EL (cell line): ENCODE measurements around the gene ARHGDIG.
"Not testable (repeated sequence)": the region's sequence is repeated elsewhere in the genome, so short reads cannot be mapped to it uniquely, and the experiment has no call there.

Experiments used
- DNase-seq: peaks from one replicate; pipeline ENCODE4 v3.0.0-alpha.2; 2016

Gene ARHGDIG

GRCh38 chr16:280552-280951 is at the start of gene ARHGDIG:
TSS of gene ARHGDIG (plus strand) at chr16:280591. CDS start at chr16:280681, 90 bp downstream.
- DNase-seq = no peak

GRCh38 chr16:230949-231348 is 49.4 kb upstream of the ARHGDIG start:
- no peak for DNase-seq

DNA sequence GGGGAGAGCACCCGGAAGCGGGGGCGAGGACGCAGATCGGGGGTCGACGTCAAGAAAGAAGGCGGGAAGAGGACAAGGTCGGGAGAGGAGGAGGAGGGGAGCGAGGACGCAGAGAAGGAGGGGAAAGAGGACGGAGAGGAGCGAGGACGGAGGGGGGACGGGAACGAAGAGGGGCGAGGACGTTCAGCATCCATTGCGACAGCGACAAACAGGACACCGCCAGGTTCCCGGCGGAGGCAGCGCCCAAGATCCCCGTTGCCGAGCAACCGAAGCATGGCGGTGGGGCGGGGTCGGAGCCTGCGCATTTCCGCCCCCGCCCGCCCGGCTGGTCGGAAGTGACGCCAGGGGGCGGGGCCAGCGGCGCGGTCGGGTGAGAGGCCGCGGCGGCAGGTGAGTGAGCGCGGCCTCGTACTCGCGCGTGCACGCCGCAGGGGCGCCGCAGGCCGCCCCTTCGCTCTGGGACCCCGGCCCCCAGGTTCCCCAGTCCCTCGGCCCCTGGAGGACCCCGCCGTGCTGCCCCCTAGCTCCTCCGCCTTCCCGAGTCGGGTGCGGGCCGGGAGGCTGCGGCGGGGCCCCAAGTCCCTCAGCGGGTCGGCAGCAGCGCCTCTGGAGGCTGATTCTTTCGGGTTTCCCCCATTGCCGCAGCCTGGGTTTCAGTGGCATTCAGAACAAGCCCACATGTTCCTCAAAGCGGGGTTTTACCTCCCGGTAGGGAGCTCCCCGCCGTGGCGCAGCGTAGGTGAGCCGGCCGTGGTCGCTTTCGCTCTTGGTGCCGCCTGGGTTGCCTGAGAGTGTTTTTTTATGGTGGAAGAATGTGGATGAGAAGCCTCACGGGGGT is 45.7 kb upstream of the ARHGDIG start, which contains the start of gene FAM234A:
Gene FAM234A (plus strand): TSS at position 354 of the 838 bp plus-strand sequence. CDS start 19,593 bp downstream, outside the sequence.
- peak; percentile 91 for DNase-seq

DNA sequence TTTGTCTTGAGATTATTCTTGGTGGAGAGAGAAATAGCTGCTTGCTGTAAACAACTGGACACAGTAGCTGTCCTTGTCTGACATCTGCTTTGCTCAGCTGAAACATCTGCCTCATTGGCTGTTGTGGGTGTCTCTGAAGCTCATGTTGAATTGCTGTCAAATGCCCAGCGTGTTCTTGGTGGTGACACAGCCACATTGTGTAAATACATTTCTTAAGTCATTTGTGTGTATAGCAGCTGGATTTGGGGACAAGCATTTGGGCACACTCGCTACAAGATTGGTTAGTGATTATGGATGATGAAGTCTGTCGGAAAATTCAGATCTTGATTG is 40.5 kb upstream of the ARHGDIG start:
- DNase-seq = no peak

GRCh38 chr16:240559-240958 is 39.8 kb upstream of the ARHGDIG start:
- DNase-seq = no peak

- DNase-seq = no peak
Measured at GRCh38 chr16:242281-242680, 38.1 kb upstream of the ARHGDIG start.

GRCh38 chr16:243348-243747 is 37.0 kb upstream of the ARHGDIG start:
- DNase-seq = no peak

DNA sequence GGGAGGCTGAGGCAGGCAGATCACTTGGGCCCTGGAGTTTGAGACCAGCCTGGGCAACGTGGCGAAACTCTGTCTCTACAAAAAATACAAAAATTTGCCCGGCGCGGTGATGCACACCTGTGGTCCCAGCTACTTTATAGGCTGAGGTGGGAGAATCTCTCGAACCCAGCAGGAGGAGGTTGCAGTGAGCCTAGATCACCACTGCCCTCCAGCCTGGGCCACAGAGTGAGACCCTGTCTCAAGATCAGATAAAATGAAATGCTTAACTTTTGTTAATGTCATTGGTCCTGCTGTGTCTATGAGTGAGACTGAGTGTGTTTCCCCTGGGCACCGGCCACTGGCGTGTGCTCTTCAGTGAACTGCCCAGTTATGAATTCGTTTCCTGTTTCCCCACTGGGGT is 35.3 kb upstream of the ARHGDIG start:
- no peak for DNase-seq

DNA sequence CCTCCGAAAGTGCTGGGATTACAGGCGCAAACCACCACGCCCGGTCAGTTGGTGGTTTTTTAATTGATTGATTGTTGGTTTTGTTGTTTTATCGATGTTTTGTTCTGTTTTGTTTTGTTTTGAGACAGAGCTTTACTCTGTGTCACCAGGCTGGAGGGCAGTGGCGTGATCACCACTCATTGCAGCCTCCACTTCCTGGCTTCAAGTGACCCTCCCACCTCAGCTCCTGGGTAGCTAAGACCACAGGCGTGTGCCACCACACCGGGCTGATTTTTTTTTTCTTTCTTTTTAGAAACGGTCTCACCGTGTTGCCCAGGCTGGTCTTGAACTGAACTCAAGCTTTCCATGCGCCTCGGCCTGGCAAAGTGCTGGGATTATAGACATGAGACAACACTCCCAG is 33.4 kb upstream of the ARHGDIG start:
- DNase-seq = no peak

DNA sequence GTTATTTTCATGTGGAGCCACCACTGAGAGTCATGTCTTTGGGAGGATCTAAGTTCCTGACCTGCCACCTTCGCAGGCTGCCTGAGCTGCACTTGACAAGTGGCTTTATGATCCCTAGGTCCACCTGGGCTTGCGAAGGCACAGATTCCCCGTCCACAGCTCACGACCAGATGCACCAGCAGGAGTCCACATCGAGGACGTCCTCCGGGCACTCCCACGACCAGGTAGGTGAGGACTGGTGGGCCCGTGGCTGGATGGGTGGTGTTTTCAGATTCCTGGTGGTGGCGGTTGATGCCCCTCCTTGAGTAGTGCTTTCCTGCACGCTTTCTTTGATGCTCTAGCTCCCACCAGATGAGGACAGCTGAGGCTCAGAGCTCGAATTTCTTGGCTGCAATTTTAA is 31.0 kb upstream of the ARHGDIG start:
- no peak for DNase-seq

- DNase-seq = no peak
Measured at GRCh38 chr16:252366-253337, 27.7 kb upstream of the ARHGDIG start.

DNA sequence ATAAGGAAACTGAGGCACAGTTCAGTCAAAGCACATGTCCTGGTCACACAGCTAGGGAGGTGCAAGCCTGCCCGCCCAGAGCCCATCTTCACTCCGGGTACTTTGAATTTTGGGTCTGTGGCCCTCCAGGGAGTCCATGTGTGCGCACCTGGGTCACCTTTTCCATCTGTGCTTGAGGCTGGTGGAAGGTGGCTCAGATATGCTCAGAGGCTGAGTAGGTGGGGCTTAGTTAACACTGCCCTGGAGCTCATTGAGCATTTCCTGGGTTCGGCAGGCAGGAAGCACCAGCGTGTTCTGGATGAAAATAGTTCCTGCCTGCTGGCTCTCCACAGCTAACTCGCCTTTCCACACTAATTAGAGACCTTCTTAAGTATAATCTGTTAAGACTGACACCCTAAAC is 26.6 kb upstream of the ARHGDIG start:
- DNase-seq = no peak

GRCh38 chr16:254461-254860 is 25.9 kb upstream of the ARHGDIG start:
- DNase-seq = no peak

DNA sequence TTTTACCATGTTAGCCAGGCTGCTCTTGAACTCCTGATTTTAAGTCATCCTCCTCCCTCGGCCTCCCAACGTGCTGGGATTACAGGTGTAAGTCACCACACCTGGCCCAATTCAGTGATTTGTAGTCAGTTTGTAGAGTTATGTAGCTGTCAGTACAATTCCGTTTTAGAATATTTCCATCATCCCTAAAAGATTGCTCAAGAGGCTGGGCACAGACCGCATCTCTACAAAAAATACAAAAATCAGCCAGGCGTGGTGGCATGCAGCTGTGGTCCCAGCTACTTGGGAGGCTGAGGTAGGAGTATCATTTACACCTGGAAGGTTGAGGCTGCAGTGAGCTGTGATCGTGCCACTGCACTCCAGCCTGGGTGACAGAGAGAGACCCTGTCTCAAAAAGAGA is 25.2 kb upstream of the ARHGDIG start:
- DNase-seq = no peak

- DNase-seq = not testable (repeated sequence)
Measured at GRCh38 chr16:258091-258490, 22.3 kb upstream of the ARHGDIG start.

DNA sequence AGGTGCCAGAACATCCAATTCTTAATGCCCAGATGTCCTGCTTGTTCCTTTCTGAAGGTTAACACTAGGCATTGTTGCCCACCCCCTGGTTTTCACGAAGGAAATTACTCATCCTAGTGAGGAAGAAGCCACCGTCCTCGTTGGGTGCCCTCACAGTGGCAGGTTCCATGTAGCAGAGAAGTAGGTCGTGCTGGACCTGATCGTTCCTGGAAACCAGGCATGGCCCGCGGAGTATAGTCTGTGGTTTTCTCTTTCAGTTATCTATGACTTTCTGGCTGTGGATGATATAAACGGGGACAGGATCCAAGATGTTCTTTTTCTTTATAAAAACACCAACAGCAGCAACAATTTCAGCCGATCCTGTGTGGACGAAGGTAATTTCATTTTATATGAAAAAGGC is 21.2 kb upstream of the ARHGDIG start:
- no peak for DNase-seq

DNA sequence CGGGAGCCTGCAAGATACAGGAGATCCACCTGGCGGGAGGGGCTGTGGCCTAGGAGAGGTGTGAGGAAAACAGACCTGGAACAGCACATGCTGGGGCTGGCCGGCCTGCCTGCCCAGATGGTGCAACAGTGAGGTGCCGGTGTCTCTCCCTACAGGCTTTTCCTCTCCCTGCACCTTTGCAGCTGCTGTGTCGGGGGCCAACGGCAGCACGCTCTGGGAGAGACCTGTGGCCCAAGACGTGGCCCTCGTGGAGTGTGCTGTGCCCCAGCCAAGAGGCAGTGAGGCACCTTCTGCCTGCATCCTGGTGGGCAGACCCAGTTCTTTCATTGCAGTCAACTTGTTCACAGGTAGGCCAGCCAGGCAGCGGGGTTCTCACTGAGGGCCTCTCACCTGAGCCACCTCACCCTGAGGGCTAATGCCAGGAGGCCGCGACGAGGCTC is 20.6 kb upstream of the ARHGDIG start:
- no peak for DNase-seq

- no peak for DNase-seq
Measured at GRCh38 chr16:260326-260725, 20.1 kb upstream of the ARHGDIG start.

GRCh38 chr16:261031-261691 is 19.2 kb upstream of the ARHGDIG start:
- DNase-seq = no peak

GRCh38 chr16:262121-262745 is 18.2 kb upstream of the ARHGDIG start:
- DNase-seq = no peak

DNA sequence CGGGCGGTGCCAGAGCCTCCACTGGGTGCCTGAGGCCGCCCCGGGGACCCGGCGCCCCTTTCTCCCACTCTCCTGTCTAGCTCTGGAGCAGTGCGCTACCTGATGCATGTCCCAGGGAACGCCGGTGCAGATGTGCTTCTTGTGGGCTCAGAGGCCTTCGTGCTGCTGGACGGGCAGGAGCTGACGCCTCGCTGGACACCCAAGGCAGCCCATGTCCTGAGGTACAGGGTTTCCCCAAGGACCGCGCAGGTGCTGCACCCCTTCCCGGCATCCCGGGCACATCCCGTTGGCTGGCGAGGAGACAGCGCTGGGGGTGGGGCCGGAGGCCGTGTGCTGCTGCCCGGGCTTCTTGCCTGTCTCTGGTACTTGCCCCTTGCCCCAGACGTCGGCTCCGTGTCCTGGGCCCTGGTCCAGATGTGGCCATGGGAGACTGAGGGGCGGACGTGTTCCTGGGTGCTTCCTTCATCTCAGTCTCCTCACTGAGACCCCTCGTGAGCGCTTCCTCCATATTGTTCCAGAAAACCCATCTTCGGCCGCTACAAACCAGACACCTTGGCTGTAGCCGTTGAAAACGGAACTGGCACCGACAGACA is 17.1 kb upstream of the ARHGDIG start:
- DNase-seq = no peak

DNA sequence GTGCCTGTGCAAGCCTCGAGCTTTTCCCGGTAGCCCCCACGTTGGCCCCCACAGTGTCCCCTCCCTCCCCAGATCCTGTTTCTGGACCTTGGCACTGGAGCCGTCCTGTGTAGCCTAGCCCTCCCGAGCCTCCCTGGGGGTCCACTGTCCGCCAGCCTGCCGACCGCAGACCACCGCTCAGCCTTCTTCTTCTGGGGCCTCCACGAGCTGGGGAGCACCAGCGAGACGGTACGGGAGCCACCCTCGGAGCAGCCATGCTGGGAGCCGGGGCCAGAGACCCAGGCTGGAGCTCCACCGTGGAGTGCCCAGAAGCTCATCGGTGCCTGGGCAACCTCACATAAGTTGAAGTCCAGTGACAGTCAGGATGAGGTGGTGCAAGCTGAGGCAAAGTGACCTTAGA is 16.4 kb upstream of the ARHGDIG start:
- no peak for DNase-seq
